Ishikawa (cell line): ENCODE data around the gene MYL10.

Experiments used
- CEBPB ChIP-seq: IDR thresholded peaks from 2 replicates; pipeline ENCODE4 v1.6.1; 2012
- CREB1 ChIP-seq: IDR thresholded peaks from 2 replicates; pipeline ENCODE4 v1.6.1; 2012; ENCODE audit warnings: low read depth
- EGR1 ChIP-seq: IDR thresholded peaks from 2 replicates; pipeline ENCODE4 v1.6.1; 2012
- EP300 ChIP-seq: IDR thresholded peaks from 2 replicates; pipeline ENCODE4 v1.6.1; 2012; ENCODE audit warnings: borderline replicate concordance
- FOXM1 ChIP-seq: IDR thresholded peaks from 2 replicates; pipeline ENCODE4 v1.6.1; 2012; ENCODE audit warnings: low read depth, borderline replicate concordance
- RAD21 ChIP-seq: IDR thresholded peaks from 2 replicates; pipeline ENCODE4 v1.6.1; 2012; ENCODE audit warnings: low read depth
- TAF1 ChIP-seq: IDR thresholded peaks from 2 replicates; pipeline ENCODE4 v1.6.1; 2012; ENCODE audit warnings: low read depth, mild to moderate bottlenecking
- TCF12 ChIP-seq: IDR thresholded peaks from 2 replicates; pipeline ENCODE4 v1.6.1; 2012; ENCODE audit warnings: low read depth
- TEAD4 ChIP-seq: IDR thresholded peaks from 2 replicates; pipeline ENCODE4 v1.6.1; 2012
- ZBTB7A ChIP-seq: IDR thresholded peaks from 2 replicates; pipeline ENCODE4 v1.6.1; 2012; ENCODE audit warnings: low read depth
- TF ChIP-seq, protein P1 (sequence below): IDR thresholded peaks from 2 replicates; pipeline ENCODE4 v1.6.1; 2012
- TF ChIP-seq, protein P2 (sequence below): IDR thresholded peaks from 2 replicates; pipeline ENCODE4 v1.6.1; 2012; ENCODE audit warnings: low read depth, mild to moderate bottlenecking
- TF ChIP-seq, protein P3 (sequence below): IDR thresholded peaks from 2 replicates; pipeline ENCODE4 v1.6.1; 2012

DNA sequence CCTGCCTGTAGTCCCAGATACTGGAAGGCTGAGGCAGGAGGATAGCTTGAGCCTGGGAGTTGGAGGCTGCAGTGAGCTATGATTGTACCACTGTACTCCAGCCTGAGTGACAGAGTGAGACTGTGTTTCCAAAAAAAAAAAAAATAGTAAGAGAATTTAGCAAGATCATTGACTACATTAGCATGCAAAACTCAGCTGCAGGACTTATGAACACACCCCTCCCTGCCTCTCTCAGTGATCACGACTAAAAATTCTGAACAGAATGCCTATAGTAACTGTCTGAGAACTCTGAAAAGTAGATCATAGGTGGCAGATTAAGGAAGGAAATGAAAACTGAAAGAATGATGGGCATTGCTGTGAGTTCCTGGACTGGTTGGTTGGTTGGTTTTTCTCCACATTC lies 50.5 kb downstream of the MYL10 start:
- no peak for TF ChIP-seq TAF1
- TF ChIP-seq EP300 = no peak
- TF ChIP-seq TCF12 = no peak
- TF ChIP-seq RAD21 = no peak
- TF ChIP-seq, protein P1, sequence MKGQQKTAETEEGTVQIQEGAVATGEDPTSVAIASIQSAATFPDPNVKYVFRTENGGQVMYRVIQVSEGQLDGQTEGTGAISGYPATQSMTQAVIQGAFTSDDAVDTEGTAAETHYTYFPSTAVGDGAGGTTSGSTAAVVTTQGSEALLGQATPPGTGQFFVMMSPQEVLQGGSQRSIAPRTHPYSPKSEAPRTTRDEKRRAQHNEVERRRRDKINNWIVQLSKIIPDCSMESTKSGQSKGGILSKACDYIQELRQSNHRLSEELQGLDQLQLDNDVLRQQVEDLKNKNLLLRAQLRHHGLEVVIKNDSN = no peak
- no peak for TF ChIP-seq CREB1
- TF ChIP-seq, protein P2, sequence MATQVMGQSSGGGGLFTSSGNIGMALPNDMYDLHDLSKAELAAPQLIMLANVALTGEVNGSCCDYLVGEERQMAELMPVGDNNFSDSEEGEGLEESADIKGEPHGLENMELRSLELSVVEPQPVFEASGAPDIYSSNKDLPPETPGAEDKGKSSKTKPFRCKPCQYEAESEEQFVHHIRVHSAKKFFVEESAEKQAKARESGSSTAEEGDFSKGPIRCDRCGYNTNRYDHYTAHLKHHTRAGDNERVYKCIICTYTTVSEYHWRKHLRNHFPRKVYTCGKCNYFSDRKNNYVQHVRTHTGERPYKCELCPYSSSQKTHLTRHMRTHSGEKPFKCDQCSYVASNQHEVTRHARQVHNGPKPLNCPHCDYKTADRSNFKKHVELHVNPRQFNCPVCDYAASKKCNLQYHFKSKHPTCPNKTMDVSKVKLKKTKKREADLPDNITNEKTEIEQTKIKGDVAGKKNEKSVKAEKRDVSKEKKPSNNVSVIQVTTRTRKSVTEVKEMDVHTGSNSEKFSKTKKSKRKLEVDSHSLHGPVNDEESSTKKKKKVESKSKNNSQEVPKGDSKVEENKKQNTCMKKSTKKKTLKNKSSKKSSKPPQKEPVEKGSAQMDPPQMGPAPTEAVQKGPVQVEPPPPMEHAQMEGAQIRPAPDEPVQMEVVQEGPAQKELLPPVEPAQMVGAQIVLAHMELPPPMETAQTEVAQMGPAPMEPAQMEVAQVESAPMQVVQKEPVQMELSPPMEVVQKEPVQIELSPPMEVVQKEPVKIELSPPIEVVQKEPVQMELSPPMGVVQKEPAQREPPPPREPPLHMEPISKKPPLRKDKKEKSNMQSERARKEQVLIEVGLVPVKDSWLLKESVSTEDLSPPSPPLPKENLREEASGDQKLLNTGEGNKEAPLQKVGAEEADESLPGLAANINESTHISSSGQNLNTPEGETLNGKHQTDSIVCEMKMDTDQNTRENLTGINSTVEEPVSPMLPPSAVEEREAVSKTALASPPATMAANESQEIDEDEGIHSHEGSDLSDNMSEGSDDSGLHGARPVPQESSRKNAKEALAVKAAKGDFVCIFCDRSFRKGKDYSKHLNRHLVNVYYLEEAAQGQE = no peak
- no peak for TF ChIP-seq EGR1
- no peak for TF ChIP-seq ZBTB7A
- no peak for TF ChIP-seq FOXM1
- no peak for TF ChIP-seq CEBPB
- no peak for TF ChIP-seq TEAD4
- TF ChIP-seq, protein P3, sequence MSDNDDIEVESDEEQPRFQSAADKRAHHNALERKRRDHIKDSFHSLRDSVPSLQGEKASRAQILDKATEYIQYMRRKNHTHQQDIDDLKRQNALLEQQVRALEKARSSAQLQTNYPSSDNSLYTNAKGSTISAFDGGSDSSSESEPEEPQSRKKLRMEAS = no peak
